ENCODE results near the gene NXF3. TPM values are rescaled to one million over a fixed set of nuclear protein-coding genes. Genes with fewer than 3 reads are reported as not detected.
"Not testable (repeated sequence)": the region's sequence is repeated elsewhere in the genome, so short reads cannot be mapped to it uniquely, and the experiment has no call there.

The NXF3 gene
- total RNA-seq, 1 experiment from 2014 or later, result not detected

DNA sequence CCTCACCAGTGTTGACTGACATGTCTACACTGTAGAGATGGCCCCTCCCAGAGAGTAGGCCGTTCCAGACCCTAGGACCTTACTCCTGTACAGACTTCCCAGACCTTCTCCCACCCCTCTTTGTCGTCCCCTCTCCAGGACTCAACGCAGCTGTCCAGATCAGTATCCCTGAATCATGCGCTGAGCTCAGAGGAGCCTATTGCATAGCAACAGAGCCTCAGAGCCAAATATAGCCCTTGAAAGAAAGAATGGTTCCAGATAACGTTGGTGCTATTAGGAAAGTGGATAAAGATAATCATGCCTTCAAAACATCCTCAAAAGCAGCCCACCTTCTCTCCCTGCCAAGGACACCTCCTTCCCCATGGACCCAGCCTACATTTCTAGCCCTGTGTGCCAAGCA lies 27.8 kb upstream of the NXF3 start:
- Histone ChIP-seq H3K27me3 (ENCODE audit: insufficient read depth, low read depth) (peaks cover 16% of the 10 kb centered on the region), H3K79me2 (ENCODE audit: low read depth) (no peaks in the 10 kb centered on the region), H3K4me3 (no peak overlapping the region), H3K27ac (no peak overlapping the region), H3K4me1 (replicated peaks; ENCODE audit: insufficient read depth) (no peaks in the 10 kb centered on the region), H3K36me3 (ENCODE audit: low read depth) (no peaks in the 10 kb centered on the region), H4K20me1 (ENCODE audit: insufficient read depth) (no peaks in the 10 kb centered on the region), H3K4me2 (no peak overlapping the region), H3F3A (ENCODE audit: insufficient read depth, low read depth) (no peaks in the 10 kb centered on the region), H3K9me2 (ENCODE audit: insufficient read depth) (no peaks in the 10 kb centered on the region), H3K9me3 (ENCODE audit: insufficient read depth, low read depth) (no peaks in the 10 kb centered on the region), H2AFZ (no peak overlapping the region)
- intact Hi-C loops (cut with micrococcal nuclease; ENCODE audit: unreplicated experiment), result no loop called here
- BruUV-seq (replicated peaks), result no TSS peak
- ChIA-PET POLR2A (ENCODE audit: unreplicated experiment) (no interaction called here), CTCF (no interaction called here)
- DNase-seq, result no peak
- TF ChIP-seq, protein P1, sequence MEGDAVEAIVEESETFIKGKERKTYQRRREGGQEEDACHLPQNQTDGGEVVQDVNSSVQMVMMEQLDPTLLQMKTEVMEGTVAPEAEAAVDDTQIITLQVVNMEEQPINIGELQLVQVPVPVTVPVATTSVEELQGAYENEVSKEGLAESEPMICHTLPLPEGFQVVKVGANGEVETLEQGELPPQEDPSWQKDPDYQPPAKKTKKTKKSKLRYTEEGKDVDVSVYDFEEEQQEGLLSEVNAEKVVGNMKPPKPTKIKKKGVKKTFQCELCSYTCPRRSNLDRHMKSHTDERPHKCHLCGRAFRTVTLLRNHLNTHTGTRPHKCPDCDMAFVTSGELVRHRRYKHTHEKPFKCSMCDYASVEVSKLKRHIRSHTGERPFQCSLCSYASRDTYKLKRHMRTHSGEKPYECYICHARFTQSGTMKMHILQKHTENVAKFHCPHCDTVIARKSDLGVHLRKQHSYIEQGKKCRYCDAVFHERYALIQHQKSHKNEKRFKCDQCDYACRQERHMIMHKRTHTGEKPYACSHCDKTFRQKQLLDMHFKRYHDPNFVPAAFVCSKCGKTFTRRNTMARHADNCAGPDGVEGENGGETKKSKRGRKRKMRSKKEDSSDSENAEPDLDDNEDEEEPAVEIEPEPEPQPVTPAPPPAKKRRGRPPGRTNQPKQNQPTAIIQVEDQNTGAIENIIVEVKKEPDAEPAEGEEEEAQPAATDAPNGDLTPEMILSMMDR (conservative IDR thresholded peaks at IDR 0.05), result no peak
- no peak for TF ChIP-seq EZH2 (IDR thresholded peaks at IDR 0.05; ENCODE audit: low read depth)

DNA sequence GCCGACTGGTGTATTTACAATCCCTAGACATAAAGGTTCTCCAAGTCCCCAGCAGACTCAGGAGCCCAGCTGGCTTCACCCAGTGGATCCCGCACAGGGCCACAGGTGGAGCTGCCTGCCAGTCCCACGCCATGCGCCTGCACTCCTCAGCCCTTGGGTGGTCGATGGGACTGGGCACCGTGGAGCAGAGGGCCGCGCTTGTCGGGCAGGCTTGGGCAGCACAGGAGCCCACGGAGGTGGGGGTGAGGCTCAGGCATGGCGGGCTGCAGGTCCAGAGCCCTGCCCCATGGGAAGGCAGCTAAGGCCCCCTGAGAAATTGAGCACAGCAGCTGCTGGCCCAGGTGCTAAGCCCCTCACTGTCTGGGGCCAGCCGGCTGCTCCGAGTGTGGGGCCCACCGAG lies 24.0 kb upstream of the NXF3 start:
- POLR2A ChIA-PET (ENCODE audit: unreplicated experiment); H3K9me2 ChIP-seq (ENCODE audit: insufficient read depth); H3F3A ChIP-seq (ENCODE audit: insufficient read depth, low read depth); BruUV-seq (replicated peaks); H3K4me2 ChIP-seq; CTCF ChIA-PET; intact Hi-C loops (cut with micrococcal nuclease; ENCODE audit: unreplicated experiment); H3K27ac ChIP-seq; H2AFZ ChIP-seq; H3K4me3 ChIP-seq; H3K36me3 ChIP-seq (ENCODE audit: low read depth); H4K20me1 ChIP-seq (ENCODE audit: insufficient read depth); H3K79me2 ChIP-seq (ENCODE audit: low read depth); H3K9me3 ChIP-seq (ENCODE audit: insufficient read depth, low read depth); DNase-seq; H3K27me3 ChIP-seq (ENCODE audit: insufficient read depth, low read depth); H3K4me1 ChIP-seq (replicated peaks; ENCODE audit: insufficient read depth): not testable (repeated sequence)

DNA sequence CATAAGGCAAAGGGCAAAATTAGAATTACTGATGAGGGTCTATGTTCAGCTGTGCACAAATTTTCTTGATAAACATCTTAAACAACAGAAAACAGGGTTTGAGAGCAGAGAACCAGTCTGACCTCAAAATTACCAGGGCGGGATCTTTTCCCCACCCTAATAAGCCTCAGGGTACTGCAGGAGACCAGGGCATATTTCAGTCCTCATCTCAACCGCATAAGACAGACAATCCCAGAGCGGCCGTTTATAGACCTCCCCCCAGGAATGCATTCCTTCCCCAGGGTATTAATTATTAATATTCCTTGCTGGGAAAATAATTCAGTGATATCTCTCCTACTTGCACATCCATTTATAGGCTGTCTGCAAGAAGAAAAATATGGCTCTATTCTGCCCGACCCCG lies 16.6 kb upstream of the NXF3 start:
- H3K79me2 ChIP-seq (ENCODE audit: low read depth); POLR2A ChIA-PET (ENCODE audit: unreplicated experiment); H2AFZ ChIP-seq; H3K4me3 ChIP-seq; H3K36me3 ChIP-seq (ENCODE audit: low read depth); BruUV-seq (replicated peaks); H4K20me1 ChIP-seq (ENCODE audit: insufficient read depth); H3F3A ChIP-seq (ENCODE audit: insufficient read depth, low read depth); H3K27me3 ChIP-seq (ENCODE audit: insufficient read depth, low read depth); intact Hi-C loops (cut with micrococcal nuclease; ENCODE audit: unreplicated experiment); H3K9me2 ChIP-seq (ENCODE audit: insufficient read depth); H3K4me2 ChIP-seq; H3K4me1 ChIP-seq (replicated peaks; ENCODE audit: insufficient read depth); H3K27ac ChIP-seq; DNase-seq; CTCF ChIA-PET; H3K9me3 ChIP-seq (ENCODE audit: insufficient read depth, low read depth): not testable (repeated sequence)

DNA sequence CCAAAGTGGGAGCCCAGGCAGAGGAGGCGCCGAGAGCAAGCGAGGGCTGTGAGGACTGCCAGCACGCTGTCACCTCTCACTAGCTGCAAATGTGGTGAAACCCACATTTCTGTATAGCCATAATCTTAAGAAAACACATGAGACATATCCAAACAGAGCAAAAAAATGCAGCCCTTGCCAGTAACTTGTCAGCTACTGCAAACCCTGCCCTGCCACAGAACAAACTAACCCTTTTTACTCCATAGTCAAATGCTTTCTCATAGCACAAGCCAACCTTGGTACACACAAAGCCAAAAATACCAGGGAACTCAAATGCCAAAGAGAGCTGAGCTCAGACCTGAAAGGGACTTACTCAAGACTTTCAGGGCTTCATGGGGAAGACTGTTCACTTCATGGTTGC lies 14.9 kb upstream of the NXF3 start:
- no peaks in the 10 kb centered on the region for H3K9me2 ChIP-seq (ENCODE audit: insufficient read depth)

DNA sequence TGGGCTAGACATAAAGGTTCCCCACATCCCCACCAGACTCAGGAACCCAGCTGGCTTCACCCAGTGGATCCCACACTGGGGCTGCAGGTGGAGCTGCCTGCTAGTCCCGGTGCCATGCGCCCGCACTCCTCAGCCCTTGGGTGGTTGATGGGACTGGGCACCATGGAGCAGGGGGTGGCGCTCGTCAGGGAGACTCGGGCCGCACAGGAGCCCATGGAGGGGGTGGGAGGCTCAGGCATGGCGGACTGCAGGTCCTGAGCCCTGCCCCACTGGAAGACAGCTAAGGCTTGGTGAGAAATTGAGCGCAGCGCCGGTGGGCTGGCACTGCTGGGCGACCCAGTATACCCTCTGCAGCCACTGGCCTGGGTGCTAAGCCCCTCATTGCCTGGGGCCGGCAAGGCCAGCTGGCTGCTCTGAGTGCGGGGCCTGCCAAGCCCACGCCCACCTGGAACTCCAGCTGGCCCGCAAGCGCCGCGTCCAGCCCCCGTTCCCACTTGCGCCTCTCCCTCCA lies 14.3 kb upstream of the NXF3 start:
- H3K9me3 ChIP-seq (ENCODE audit: insufficient read depth, low read depth); H3K36me3 ChIP-seq (ENCODE audit: low read depth); H3K27me3 ChIP-seq (ENCODE audit: insufficient read depth, low read depth); H3K4me1 ChIP-seq (replicated peaks; ENCODE audit: insufficient read depth); H3K4me3 ChIP-seq; POLR2A ChIA-PET (ENCODE audit: unreplicated experiment); H3K9me2 ChIP-seq (ENCODE audit: insufficient read depth); H3K27ac ChIP-seq; H2AFZ ChIP-seq; H4K20me1 ChIP-seq (ENCODE audit: insufficient read depth); H3F3A ChIP-seq (ENCODE audit: insufficient read depth, low read depth); BruUV-seq (replicated peaks); intact Hi-C loops (cut with micrococcal nuclease; ENCODE audit: unreplicated experiment); H3K4me2 ChIP-seq; DNase-seq; H3K79me2 ChIP-seq (ENCODE audit: low read depth); CTCF ChIA-PET: not testable (repeated sequence)

More for the DNA sequence above, 14.9 kb upstream of the NXF3 start:
- Histone ChIP-seq H3K36me3 (ENCODE audit: low read depth) (no peaks in the 10 kb centered on the region), H3K4me3 (no peak overlapping the region), H3K4me2 (no peak overlapping the region), H3K27ac (no peak overlapping the region), H3K9me3 (ENCODE audit: insufficient read depth, low read depth) (no peaks in the 10 kb centered on the region), H3F3A (ENCODE audit: insufficient read depth, low read depth) (no peaks in the 10 kb centered on the region), H4K20me1 (ENCODE audit: insufficient read depth) (no peaks in the 10 kb centered on the region), H2AFZ (no peak overlapping the region), H3K4me1 (replicated peaks; ENCODE audit: insufficient read depth) (no peaks in the 10 kb centered on the region), H3K27me3 (ENCODE audit: insufficient read depth, low read depth) (peaks cover 8% of the 10 kb centered on the region; the same call in 1 of the 2 replicates), H3K79me2 (ENCODE audit: low read depth) (no peaks in the 10 kb centered on the region)
- intact Hi-C loops (cut with micrococcal nuclease; ENCODE audit: unreplicated experiment), result no loop called here
- ChIA-PET CTCF (no interaction called here), POLR2A (ENCODE audit: unreplicated experiment) (no interaction called here)
- BruUV-seq (replicated peaks), result no TSS peak
- no peak for DNase-seq
- TF ChIP-seq, protein P1 (conservative IDR thresholded peaks at IDR 0.05), result no peak
- TF ChIP-seq EZH2 (IDR thresholded peaks at IDR 0.05; ENCODE audit: low read depth), result no peak

DNA sequence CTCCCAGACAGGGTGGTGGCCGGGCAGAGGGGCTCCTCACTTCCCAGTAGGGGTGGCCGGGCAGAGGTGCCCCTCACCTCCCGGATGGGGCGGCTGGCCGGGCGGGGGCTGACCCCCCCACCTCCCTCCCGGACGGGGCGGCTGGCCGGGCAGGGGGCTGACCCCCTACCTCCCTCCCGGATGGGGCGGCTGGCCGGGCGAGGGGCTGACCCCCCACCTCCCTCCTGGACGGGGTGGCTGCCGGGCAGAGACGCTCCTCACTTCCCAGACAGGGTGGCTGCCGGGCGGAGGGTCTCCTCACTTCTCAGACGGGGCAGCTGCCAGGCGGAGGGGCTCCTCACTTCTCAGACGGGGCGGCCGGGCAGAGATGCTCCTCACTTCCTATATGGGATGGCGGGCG lies 11.4 kb upstream of the NXF3 start:
- not testable (repeated sequence) for BruUV-seq (replicated peaks)

More for the DNA sequence above, 11.4 kb upstream of the NXF3 start:
- H3K4me2 ChIP-seq; CTCF ChIA-PET; H3K36me3 ChIP-seq (ENCODE audit: low read depth); H3K27ac ChIP-seq; H3K9me3 ChIP-seq (ENCODE audit: insufficient read depth, low read depth); H3K4me1 ChIP-seq (replicated peaks; ENCODE audit: insufficient read depth); POLR2A ChIA-PET (ENCODE audit: unreplicated experiment); H3K4me3 ChIP-seq; H3K79me2 ChIP-seq (ENCODE audit: low read depth); H3F3A ChIP-seq (ENCODE audit: insufficient read depth, low read depth); H4K20me1 ChIP-seq (ENCODE audit: insufficient read depth); H3K9me2 ChIP-seq (ENCODE audit: insufficient read depth); intact Hi-C loops (cut with micrococcal nuclease; ENCODE audit: unreplicated experiment); H3K27me3 ChIP-seq (ENCODE audit: insufficient read depth, low read depth); DNase-seq; H2AFZ ChIP-seq: not testable (repeated sequence)
